NCI-H345 treated with DMSO at 0.1 percent for 48 hours (cell line): ENCODE results near the gene SERPINB5.

Experiments
- DNase-seq: peaks from one replicate; lab custom pipeline; 2025; ENCODE audit not compliant: unreplicated experiment; lab: John Stamatoyannopoulos, UW

SERPINB5 gene

DNA sequence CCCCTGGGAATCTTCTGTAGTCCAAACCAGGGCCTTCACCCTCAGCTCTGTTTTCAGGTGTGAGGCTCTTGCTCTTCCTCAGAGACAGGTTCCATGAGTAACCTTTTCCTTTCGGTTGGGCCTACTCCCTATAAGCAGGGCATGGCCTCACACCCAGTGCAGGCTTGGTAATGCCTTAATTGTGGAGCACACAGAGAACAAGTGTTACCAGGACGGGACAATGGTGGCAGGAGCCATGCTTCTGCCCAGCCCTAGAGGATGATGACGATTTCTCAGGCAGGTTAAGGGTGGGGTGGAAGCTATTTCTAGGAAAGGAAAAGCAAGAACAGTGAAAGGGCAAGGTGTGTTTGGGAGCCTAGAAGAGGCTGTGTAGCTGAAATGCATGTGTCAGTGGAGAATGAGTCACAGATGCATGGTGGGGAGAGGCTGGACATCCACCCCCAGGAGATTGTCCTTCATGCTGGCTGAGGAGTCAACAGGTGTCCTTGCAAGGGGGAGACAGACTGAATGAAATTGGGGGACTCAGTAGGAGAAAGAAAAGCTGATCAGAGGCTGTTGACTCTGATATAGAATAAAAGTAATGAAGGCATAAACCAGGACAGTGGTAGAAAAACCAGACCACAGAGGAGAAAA, 43.4 kb downstream of the SERPINB5 start:
- DNase-seq: no peak

DNA sequence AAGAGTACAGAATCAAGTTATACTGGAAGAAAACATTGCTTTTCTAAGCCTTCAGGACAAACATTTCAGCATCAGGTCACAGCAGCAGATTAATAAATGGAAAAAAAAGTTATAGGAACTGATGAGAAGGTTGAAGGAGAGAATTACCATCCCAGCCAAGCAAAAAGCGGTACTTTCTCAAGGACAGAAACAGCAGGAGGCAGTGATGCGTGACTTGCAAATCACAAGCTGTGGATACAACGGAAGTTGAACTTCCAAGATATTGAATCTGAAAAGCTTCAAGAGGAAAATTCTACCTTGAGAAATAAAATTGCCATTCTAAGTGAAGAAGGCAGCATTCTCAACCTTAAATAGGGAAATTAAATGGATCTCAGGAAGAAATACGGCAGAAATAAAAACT, 46.9 kb downstream of the SERPINB5 start:
- no peak for DNase-seq

DNA sequence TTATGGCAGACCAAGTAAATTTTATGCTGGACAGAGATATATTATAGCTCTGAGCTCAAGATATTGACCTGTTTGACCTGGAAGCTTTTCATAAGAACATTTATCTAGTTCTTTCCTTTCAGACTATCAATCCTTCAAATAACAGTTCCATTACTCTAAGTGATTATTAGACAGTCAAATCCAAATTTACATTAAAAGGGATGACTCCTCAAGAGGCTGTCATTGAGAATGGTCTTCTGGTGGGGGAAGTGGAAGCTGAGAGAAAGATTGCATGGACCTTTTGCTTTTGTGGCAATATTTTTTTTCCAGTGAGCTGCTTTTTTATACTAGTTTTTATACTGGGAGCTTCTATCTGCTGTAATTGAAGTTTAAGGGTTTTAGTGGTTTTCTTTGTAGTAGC, 50.5 kb downstream of the SERPINB5 start:
- no peak for DNase-seq

DNA sequence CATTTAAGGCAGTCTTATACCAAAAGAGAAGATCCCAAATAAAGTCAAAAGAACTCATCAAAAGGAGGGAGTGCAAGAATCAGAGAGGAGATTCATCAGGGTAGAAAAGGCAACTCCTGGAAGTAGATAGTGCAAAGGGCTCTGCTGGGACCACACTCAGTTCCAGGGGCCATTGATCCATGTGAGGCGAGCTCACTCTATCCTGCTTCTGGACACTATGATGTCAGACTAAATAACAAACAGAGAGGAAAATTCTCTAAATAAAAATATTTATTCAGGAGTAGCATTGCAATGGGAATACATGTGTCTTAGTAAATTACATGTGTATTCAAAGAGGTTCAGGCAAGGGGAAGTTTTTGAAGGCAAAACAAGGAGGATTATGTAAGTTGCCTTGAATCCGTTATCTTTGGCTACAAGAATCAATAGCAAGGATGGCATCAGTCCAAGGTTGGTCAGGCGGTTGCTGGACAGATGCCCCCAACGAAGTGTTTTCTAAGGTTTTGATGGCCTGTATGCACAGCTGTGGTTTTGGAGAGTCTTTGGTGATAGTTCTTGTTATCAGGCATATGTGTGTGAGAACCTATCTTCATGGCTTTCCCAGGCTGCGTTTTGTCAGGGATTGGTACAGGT, 52.2 kb downstream of the SERPINB5 start:
- no peak for DNase-seq

DNA sequence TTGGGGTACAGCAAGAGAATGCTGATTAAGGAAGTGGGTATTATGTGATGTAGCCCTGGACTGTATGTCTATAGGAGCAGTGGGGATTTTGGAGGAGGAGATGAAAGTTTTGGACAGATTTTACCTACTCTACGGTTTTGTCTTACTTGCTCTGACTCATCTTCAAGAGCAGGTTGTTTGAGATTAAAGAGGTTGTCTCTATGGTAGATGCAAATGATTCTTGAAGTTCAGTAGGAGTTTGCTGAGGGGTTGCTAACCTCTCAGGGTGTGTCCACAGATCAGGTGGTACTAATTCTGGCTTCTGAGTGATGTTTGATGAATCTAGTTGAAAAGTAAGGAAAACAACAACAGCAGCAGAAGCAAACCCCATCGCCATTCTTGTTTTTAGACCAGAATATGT, 55.7 kb downstream of the SERPINB5 start:
- DNase-seq: no peak

DNA sequence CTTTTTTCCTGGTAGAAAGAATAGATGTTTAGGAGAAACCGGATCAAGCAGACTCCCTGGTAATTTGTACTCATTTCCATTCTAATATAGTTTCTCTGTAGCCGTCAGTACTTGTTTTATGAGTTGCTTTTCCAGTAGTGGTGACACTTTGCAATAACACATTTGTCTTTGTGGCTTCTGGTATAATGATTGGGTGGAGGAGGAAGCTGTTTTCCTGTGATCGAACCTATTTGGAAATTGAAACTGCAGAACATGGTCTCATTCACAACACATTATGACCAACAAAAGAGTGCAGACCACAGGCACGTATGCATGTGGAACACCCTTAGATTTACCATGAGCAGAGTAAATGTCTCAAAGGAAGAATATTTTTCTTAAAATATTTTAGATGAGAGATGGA, 57.9 kb downstream of the SERPINB5 start:
- DNase-seq: no peak

DNA sequence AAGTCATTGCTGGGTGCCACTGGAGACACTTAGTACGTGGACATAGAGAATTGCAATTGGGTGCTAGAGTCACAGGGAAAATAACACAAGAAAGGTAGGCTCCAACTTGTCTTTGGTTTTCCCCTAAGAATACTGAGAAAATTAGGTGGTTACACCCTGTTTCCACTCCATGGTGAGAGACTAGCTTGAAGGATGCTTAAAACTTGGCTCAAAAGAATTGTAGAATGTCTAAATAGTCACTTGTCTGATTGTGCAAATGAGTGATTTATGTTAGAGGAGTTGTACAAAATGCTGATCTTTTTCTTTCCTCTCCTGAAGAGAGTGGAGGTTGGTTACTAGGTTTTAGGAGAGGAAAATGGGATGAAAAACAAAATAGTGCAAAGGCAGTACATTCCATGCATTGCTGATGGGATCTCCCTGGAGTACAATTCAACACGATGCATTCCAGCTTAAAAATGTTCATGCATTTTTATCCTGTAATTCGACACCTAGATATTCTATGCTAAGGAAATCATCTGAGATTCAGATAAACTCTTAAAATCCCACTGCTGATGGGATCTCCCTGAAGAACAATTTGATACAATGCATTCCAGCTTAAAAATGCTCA, 63.2 kb downstream of the SERPINB5 start:
- DNase-seq: no peak

DNA sequence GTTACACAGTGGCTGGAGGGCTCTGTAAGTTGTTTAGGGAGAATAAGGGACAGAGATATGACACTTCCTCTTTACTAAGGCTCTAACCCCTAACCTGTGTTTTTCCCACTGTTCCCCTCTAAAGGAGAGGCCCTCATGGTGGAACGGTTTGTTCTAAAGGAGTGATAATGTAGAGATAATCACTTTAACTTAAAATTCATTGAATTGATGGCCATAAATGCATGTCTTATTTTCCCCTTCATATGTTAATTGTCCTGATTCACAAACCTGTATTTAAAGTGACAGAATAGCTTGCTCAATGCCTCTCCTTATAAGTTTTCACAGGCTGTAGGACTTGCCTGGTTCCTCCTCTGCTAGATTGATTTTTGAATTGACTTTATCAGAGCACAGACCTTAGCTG, 65.3 kb downstream of the SERPINB5 start, which contains the start of gene SERPINB12:
Gene SERPINB12 (plus strand): TSS at position 301 of the 400 bp plus-strand sequence. CDS start 13,791 bp downstream, outside the sequence.
- DNase-seq: no peak

DNA sequence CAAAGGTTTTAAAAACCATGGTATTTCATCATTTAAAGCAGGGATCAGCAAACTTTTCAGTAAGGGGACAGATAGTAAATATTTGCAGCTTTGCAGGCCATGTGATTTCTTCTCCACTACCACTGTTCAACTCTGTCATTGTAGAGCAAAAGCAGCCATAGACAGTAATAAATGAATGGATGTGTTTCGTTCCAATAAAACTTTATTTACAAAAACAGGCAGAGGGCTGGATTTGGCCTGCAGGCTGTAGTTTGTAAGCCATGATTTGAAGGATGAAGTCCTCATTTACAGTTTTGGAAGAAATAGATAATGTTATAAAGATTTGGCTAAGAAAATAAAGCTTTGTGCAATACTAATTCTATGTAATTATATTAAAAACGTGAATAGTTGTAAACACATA, 67.3 kb downstream of the SERPINB5 start:
- no peak for DNase-seq

DNA sequence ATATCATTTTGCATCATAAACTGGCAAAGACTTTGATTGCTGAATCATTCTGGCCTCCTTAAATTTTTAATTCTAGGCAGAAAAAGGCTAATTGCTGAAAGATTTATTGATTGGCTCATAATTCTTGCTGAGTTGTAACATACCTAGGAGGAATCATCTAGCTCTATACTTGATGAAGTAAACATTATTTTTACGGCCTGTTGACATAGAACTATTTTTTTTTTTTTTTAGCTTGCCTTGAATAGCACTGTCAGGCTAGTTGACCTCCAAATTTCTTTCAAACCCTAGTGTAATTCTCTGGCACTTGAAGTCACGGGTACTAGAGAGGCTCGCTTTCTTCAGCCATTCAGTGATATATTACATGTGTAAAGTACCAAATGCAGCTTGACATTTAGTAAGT, 68.2 kb downstream of the SERPINB5 start:
- DNase-seq: no peak

DNA sequence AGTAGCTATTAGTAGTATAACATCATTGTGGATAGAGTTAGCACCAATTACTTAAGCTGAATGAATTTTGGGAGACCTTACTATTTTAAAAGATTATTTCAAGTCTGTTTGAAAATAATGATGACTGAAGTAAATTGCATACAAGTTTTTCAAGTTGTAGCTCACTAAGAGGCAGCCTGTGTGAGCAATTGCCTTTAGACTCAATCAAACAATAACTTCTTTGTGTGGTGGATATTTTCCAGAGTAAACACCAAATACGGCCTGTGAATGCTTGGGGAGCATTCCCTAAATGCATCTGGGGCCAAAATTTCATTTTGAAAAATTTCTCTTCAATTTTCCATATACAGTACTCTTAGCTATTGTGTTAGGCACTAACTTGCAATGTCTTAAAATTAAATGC, 73.3 kb downstream of the SERPINB5 start:
- DNase-seq: no peak

DNA sequence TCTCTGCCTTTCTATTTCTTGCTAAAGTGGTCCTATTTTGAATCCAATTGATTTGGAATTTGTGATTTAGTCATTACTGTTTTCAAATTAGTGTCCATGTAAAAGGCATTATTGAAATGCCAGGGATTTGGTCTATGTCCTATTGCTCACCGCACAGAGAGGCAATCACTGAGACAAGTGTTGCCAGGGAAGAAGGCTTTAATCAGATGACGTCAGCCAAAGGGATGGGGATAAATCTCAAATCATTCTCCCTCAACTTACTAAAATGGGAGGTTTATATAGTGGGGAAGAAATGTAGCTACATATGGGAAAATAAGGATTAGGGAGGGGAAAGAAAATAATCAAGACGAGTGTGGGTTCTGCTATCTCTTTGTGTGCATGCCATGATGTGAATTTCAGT, 75.0 kb downstream of the SERPINB5 start:
- no peak for DNase-seq

DNA sequence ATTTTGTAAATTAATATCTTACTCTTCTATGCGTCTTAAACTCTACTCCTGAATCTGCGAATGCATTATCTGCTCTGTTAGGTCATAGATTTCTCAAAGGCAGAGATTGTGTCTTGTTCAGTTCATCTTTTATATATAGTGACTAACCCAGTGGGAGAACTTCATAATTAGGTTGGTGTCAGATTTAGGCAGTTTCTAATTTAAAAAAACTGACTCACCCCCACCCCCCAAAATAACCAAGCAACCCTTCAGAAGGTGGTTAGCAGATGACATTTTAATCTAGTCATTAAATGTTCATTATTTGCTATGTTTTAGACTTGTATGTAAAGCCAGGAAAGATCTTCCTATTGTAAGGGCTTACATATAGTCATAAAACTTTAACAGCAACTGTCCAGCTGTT, 75.8 kb downstream of the SERPINB5 start:
- no peak for DNase-seq

DNA sequence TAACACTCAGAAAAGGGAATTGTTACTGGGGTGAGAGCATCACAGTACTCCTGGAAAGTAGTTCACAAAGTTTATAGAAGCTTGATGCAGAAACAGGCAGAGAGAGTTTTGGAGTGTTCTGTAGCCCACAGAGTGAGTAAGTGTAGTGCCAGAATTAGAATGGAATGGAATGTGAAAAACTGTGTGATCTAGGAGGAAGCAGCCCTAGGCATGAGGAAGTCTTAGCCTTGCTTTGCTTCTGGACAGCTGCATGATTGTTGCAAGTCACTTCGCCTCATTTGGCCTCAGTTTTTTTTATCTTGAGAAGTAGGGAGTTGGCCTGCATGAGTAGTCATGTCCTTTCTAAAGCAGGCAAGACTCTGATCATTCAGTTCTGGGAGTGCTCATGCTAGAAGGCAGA, 76.3 kb downstream of the SERPINB5 start:
- DNase-seq: no peak
